BE2C (cell line): Measurements from ENCODE around the gene RTF2.
"Not testable (repeated sequence)": the region's sequence is repeated elsewhere in the genome, so short reads cannot be mapped to it uniquely, and the experiment has no call there.

Experiments
- DNase-seq: peaks from one replicate; pipeline ENCODE4 v3.0.0-alpha.2; 2020
- H3K27me3 ChIP-seq: fragments of 250-450 bp; sonication (Bioruptor Pico); 2 replicates; pipeline ENCODE4 v1.5.1; 2020; ENCODE audit warnings: mild to moderate bottlenecking
- H3K36me3 ChIP-seq: fragments of 250-450 bp; sonication (Bioruptor Pico); 2 replicates; pipeline ENCODE4 v1.5.1; 2020; ENCODE audit warnings: mild to moderate bottlenecking
- H3K4me1 ChIP-seq: fragments of 250-450 bp; sonication (Bioruptor Pico); 2 replicates; pipeline ENCODE4 v1.5.1; 2020
- H3K4me3 ChIP-seq: 2 replicates; pipeline ENCODE4 v1.5.1; 2011; ENCODE audit warnings: low read depth, low read length
- H3K9me3 ChIP-seq: fragments of 250-450 bp; sonication (Bioruptor Pico); 2 replicates; pipeline ENCODE4 v1.5.1; 2020
- CTCF ChIP-seq: IDR thresholded peaks from 2 replicates; pipeline ENCODE4 v1.5.1; 2012; ENCODE audit warnings: mild to moderate bottlenecking, low read depth, low read length

Gene RTF2

DNA sequence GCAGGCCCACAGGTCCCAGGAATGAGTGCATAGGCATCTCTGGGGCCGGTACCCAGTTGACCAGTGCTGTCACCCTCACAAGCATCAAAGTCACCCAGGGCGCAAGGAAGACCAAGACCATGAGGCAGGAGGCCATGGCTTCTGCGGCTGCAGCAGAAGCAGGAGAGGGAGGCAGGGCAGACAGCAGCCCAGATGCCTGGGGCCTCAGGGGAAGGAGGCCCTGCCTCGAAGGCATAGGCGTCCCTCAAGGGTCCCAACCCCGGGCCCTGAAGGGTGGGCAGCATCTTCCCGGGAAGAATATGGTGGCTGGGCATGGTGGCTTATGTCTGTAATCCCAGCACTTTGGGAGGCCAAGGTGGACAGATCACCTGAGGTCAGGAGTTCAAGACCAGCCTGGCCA, 59.1 kb downstream of the RTF2 start:
- no peak for DNase-seq
- no peaks in the 10 kb centered on the region for H3K4me1 ChIP-seq
- no peak for TF ChIP-seq CTCF
- no peaks in the 10 kb centered on the region for H3K27me3 ChIP-seq
- no peaks in the 10 kb centered on the region for H3K9me3 ChIP-seq
- no peaks in the 10 kb centered on the region for H3K36me3 ChIP-seq
- H3K4me3 ChIP-seq: no peak overlapping the region

DNA sequence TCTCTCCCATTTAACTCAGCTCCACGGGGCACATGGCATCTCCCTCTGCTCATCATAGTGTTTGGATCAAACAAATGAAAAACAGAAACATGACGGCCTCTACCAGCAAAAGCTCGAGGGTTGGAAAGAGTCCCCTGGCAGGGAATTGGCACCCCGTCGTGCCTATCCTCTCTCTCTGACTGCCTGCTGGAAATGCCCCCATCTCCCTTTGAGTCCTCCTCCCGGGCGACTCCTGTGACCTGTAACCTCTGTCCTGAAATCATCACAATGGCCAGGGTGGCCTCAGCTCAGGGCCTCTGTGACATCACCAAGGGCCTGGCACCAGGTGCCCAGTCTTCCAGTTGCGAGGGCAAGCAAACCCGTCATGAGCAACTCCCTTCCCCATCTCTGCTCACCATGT, 64.5 kb downstream of the RTF2 start, which contains the start of gene FAM209B:
FAM209B (plus strand) TSS at position 301 of the 400 bp plus-strand sequence; CDS start at position 397, 96 bp downstream.
- not testable (repeated sequence) for H3K27me3 ChIP-seq, H3K36me3 ChIP-seq, H3K4me1 ChIP-seq, H3K4me3 ChIP-seq, H3K9me3 ChIP-seq, DNase-seq

DNA sequence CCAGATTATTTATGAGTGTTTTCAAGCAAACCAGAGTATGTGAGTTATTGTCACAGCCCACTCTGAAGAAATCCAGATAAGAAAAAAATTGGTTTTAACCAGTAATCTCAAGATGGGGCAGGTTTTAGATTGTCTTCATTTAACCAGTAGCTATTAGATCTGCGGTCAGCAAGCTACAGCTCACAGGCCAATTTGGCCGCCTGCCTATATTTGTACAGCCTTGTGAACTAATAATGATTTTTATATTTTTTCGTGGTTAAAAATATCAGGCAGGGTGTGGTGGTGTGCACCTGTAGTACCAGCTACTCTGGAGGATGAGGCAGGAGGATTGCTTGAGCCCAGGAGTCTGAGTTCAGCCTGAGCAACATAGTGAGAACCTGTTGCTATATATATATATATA, 69.6 kb downstream of the RTF2 start:
- no peak for DNase-seq
- H3K27me3 ChIP-seq: peaks cover 4% of the 10 kb centered on the region; the same call in 1 of the 2 replicates
- TF ChIP-seq CTCF: no peak
- H3K36me3 ChIP-seq: no peaks in the 10 kb centered on the region
- no peak overlapping the region for H3K4me3 ChIP-seq
- no peaks in the 10 kb centered on the region for H3K9me3 ChIP-seq
- H3K4me1 ChIP-seq: no peaks in the 10 kb centered on the region

- Histone ChIP-seq H3K4me3 (no peak overlapping the region), H3K36me3 (no peaks in the 10 kb centered on the region), H3K4me1 (no peaks in the 10 kb centered on the region), H3K27me3 (peaks cover 4% of the 10 kb centered on the region; the same call in 1 of the 2 replicates), H3K9me3 (no peaks in the 10 kb centered on the region)
- DNase-seq: no peak
- TF ChIP-seq CTCF: no peak
Measured at GRCh38 chr20:56540415-56540814, 72.0 kb downstream of the RTF2 start.

DNA sequence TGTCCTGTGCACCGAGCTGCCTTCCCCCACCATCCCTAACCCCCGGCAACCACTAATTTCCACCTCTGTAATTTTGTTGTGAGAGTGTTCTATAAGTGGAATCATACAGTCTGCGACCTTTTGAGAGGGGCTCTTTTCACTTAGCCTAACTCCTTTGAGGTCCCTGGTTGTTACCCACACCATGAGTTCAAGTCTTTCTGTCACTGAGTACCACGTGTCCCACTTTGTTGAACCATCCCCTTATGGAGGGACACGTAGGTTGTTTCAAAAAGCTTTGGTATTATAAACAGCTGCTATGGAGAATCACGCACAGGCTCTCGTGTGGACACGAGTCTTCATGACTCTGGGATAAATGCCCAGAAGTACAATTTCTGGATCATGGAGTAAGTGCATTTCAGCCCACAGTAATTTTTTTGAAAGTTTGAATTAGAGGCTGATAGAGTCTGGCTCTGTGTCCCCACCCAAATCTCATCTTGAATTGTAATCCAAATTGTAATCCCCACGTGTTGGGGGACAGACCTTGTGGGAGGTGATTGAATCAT, 74.1 kb downstream of the RTF2 start:
- Histone ChIP-seq H3K4me3 (no peak overlapping the region), H3K36me3 (no peaks in the 10 kb centered on the region), H3K27me3 (peaks cover 4% of the 10 kb centered on the region; the same call in 1 of the 2 replicates), H3K9me3 (no peaks in the 10 kb centered on the region), H3K4me1 (no peaks in the 10 kb centered on the region)
- DNase-seq: no peak
- TF ChIP-seq CTCF: no peak

DNA sequence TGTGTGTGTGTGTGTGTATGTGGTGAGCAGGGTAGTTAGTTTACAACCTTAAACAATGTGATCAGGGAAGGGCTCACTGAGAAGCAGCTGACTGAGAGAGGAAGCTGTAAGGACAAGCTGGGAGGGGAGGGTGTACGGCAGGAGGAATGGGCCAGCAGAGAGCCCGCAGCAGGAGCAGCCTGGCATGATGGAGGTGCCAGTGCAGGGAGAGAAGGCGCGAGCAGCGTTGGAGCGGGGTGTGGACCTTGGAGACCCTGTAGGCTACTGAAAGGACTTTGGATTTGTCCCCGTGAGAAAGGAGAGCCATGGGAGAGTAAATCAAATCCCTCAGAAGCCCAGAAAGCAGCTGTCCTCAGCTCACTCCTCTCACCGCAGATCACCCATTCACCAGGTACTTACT, 83.1 kb downstream of the RTF2 start:
- H3K4me1 ChIP-seq: no peaks in the 10 kb centered on the region
- TF ChIP-seq CTCF: no peak
- H3K9me3 ChIP-seq: no peaks in the 10 kb centered on the region
- no peak overlapping the region for H3K4me3 ChIP-seq
- H3K27me3 ChIP-seq: no peaks in the 10 kb centered on the region; the same call in 1 of the 2 replicates
- DNase-seq: no peak
- no peaks in the 10 kb centered on the region for H3K36me3 ChIP-seq
